ENCODE data around the gene TSPAN2.
A peak's percentile ranks its signal among the peaks of the same experiment; 100 is the strongest.

TSPAN2 gene

GRCh38 chr1:115089420-115090185 lies at the start of gene TSPAN2:
TSPAN2 (minus strand) TSS chr1:115089503; CDS start chr1:115089432, 71 bp downstream.
- Histone ChIP-seq H3K4me3 (ENCODE audit: low read depth, low read length) (peak within 1 kb of the TSS; percentile 55), H3K27me3 (replicated peaks) (no peaks in the 10 kb centered on the region), H3K27ac (peak within 1 kb of the TSS; percentile 15), H3K36me3 (replicated peaks) (no peaks in the 10 kb centered on the region)
- TF ChIP-seq CTCF (IDR thresholded peaks at IDR 0.05; ENCODE audit: low read depth, low read length, missing control alignments): peak; percentile 43
- in situ Hi-C loops (cut with HindIII; ENCODE audit: low pct_ligation_motif_present, low sequenced_read_pairs): no loop called here
- peak; percentile 28 for DNase-seq

GRCh38 chr1:115138973-115139372 lies 49.7 kb upstream of the TSPAN2 start:
- in situ Hi-C loops (cut with HindIII; ENCODE audit: low pct_ligation_motif_present, low sequenced_read_pairs): no loop called here
- no peaks in the 10 kb centered on the region for H3K27me3 ChIP-seq (replicated peaks)
- H3K36me3 ChIP-seq (replicated peaks): no peaks in the 10 kb centered on the region
- no peak overlapping the region for H3K4me3 ChIP-seq (ENCODE audit: low read depth, low read length)
- H3K27ac ChIP-seq: no peak overlapping the region
- TF ChIP-seq CTCF (IDR thresholded peaks at IDR 0.05; ENCODE audit: low read depth, low read length, missing control alignments): peak; percentile 94
- DNase-seq: peak; percentile 88

- in situ Hi-C loops (cut with HindIII; ENCODE audit: low pct_ligation_motif_present, low sequenced_read_pairs): no loop called here
- no peak overlapping the region for H3K27ac ChIP-seq
- H3K27me3 ChIP-seq (replicated peaks): no peaks in the 10 kb centered on the region
- H3K36me3 ChIP-seq (replicated peaks): no peaks in the 10 kb centered on the region
- DNase-seq: no peak
- no peak for TF ChIP-seq CTCF (IDR thresholded peaks at IDR 0.05; ENCODE audit: low read depth, low read length, missing control alignments)
- H3K4me3 ChIP-seq (ENCODE audit: low read depth, low read length): no peak overlapping the region
These were observed 49.0 kb upstream of the TSPAN2 start for GRCh38 chr1:115138271-115138670.

GRCh38 chr1:115137191-115137590 lies 47.9 kb upstream of the TSPAN2 start:
- no peak overlapping the region for H3K27ac ChIP-seq
- no peaks in the 10 kb centered on the region for H3K27me3 ChIP-seq (replicated peaks)
- no peak for TF ChIP-seq CTCF (IDR thresholded peaks at IDR 0.05; ENCODE audit: low read depth, low read length, missing control alignments)
- H3K36me3 ChIP-seq (replicated peaks): no peaks in the 10 kb centered on the region
- H3K4me3 ChIP-seq (ENCODE audit: low read depth, low read length): no peak overlapping the region
- no peak for DNase-seq
- in situ Hi-C loops (cut with HindIII; ENCODE audit: low pct_ligation_motif_present, low sequenced_read_pairs): no loop called here

GRCh38 chr1:115136706-115137105 lies 47.4 kb upstream of the TSPAN2 start:
- no peak for TF ChIP-seq CTCF (IDR thresholded peaks at IDR 0.05; ENCODE audit: low read depth, low read length, missing control alignments)
- Histone ChIP-seq H3K36me3 (replicated peaks) (no peaks in the 10 kb centered on the region), H3K4me3 (ENCODE audit: low read depth, low read length) (no peak overlapping the region), H3K27ac (no peak overlapping the region), H3K27me3 (replicated peaks) (no peaks in the 10 kb centered on the region)
- DNase-seq: no peak
- in situ Hi-C loops (cut with HindIII; ENCODE audit: low pct_ligation_motif_present, low sequenced_read_pairs): no loop called here

- in situ Hi-C loops (cut with HindIII; ENCODE audit: low pct_ligation_motif_present, low sequenced_read_pairs): no loop called here
- peak overlapping the region; percentile 77 for H3K27ac ChIP-seq
- no peak for DNase-seq
- no peaks in the 10 kb centered on the region for H3K36me3 ChIP-seq (replicated peaks)
- no peak overlapping the region for H3K4me3 ChIP-seq (ENCODE audit: low read depth, low read length)
- TF ChIP-seq CTCF (IDR thresholded peaks at IDR 0.05; ENCODE audit: low read depth, low read length, missing control alignments): no peak
- H3K27me3 ChIP-seq (replicated peaks): no peaks in the 10 kb centered on the region
These were observed 46.8 kb upstream of the TSPAN2 start for GRCh38 chr1:115136106-115136505.

Measured in brain microvascular endothelial cell (primary cell).